GM13977 (cell line): ENCODE data around the gene GPRC5D.

Experiments used
- DNase-seq: peaks from one replicate; pipeline ENCODE4 v3.0.0; 2012; ENCODE audit warnings: low spot score
- in situ Hi-C: fragments of 300-500 bp; cut with MboI; formaldehyde crosslinking; loops from one replicate; pipeline ENCODE4 v1.12.0; 2022; ENCODE audit warnings: low sequenced_read_pairs, low pct_unique_long_range_greater_than_20kb, mixed read lengths, inconsistent platforms; ENCODE audit not compliant: unreplicated experiment
- TF ChIP-seq, protein P1 (sequence below): IDR thresholded peaks from 2 replicates; pipeline ENCODE4 v1.5.1; 2012; ENCODE audit warnings: mild to moderate bottlenecking, control low read depth; ENCODE audit not compliant: insufficient read depth; ENCODE audit errors: extremely low read depth, missing control alignments

GPRC5D gene

DNA sequence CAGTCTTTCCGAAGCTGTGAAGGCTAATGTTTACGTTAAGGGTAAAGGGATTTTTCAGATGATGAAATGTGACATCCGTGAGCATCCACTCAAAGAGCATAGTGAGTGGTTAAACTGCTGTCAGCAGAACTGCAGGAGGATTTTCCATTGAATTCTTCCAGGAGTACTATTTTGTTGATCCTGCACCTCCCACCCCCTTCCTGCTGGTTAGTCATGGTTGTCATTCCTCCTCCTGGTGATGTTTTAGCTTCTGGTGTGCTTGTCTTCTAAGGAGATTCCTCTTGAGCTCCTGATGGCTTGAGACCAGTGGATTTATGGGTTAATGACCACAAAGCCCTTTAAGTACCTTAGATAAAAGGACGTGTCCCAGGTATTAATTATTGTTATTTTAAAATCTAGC is 2.4 kb upstream of the GPRC5D start:
- no peak for DNase-seq
- in situ Hi-C loops = no loop called here
- TF ChIP-seq, protein P1, sequence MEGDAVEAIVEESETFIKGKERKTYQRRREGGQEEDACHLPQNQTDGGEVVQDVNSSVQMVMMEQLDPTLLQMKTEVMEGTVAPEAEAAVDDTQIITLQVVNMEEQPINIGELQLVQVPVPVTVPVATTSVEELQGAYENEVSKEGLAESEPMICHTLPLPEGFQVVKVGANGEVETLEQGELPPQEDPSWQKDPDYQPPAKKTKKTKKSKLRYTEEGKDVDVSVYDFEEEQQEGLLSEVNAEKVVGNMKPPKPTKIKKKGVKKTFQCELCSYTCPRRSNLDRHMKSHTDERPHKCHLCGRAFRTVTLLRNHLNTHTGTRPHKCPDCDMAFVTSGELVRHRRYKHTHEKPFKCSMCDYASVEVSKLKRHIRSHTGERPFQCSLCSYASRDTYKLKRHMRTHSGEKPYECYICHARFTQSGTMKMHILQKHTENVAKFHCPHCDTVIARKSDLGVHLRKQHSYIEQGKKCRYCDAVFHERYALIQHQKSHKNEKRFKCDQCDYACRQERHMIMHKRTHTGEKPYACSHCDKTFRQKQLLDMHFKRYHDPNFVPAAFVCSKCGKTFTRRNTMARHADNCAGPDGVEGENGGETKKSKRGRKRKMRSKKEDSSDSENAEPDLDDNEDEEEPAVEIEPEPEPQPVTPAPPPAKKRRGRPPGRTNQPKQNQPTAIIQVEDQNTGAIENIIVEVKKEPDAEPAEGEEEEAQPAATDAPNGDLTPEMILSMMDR = no peak

DNA sequence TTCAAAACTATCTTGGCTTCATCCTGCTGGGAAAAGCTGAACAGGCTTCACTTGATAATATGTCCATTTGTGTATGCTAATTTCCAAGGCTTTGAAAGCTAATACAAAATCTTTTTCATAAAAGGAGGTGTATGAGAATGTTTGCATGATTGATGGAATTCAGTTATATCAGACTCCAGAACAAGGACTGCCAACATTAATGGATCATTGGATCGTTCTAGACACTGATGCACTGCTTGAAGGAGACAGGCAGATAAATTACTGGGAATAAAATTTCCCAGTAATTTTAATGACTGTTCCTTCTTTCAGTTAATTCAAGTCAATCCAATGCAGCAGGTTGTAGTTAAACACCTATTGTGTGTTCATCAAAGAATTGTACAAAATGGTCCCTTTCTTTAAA is 466 bp downstream of the GPRC5D start:
- DNase-seq = no peak
- in situ Hi-C loops = no loop called here
- TF ChIP-seq, protein P1 = no peak

GRCh38 chr12:12947902-12948301 is 4.1 kb downstream of the GPRC5D start:
- TF ChIP-seq, protein P1 = no peak
- no peak for DNase-seq
- in situ Hi-C loops = no loop called here

DNA sequence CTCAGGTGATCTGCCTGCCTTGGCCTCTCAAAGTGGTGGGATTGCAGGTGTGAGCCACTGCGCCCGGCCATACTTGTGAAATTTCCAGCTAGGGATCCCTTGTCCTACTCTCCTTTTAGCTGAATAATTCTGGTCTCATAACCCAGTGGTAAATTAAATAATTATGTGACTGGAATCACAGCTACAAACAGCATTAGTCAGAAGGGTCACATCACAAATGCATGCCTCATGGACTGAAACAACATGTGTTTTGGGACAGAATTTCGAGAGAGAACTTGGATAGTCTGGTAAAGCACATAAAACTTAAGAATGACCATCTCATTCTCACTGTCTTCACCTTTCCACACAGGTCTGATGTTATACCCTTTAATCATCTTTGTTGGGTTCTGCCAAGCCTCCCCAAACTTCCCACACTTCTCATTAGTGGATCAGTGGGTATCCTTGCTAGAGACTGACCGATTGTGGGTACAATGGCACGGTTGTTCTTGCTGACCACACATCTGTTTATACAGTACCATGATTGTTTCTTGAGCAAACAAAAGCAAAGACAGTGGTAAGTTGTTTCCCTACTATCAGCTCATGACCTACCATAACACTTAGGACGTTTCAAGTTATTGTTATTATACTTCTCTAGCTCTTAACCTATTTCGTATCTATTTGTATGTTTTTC is 5.1 kb downstream of the GPRC5D start:
- no peak for DNase-seq
- TF ChIP-seq, protein P1 = no peak
- in situ Hi-C loops = no loop called here

GRCh38 chr12:12945591-12945990 is 6.4 kb downstream of the GPRC5D start:
- TF ChIP-seq, protein P1 = no peak
- in situ Hi-C loops = no loop called here
- no peak for DNase-seq

GRCh38 chr12:12943586-12944260 is 8.2 kb downstream of the GPRC5D start:
- DNase-seq = no peak
- in situ Hi-C loops = no loop called here
- TF ChIP-seq, protein P1 = no peak
